ENCODE measurements around the gene SLC35E4.

SLC35E4 gene

GRCh38 chr22:30694640-30695350 lies 59.2 kb downstream of the SLC35E4 start, which contains the start of gene OSBP2:
OSBP2 (plus strand) TSS chr22:30694874; CDS start chr22:30694910, 36 bp downstream.
- no peak for DNase-seq

GRCh38 chr22:30695351-30695851 lies 59.8 kb downstream of the SLC35E4 start:
- DNase-seq = no peak

- DNase-seq = no peak
These were observed 60.5 kb downstream of the SLC35E4 start for GRCh38 chr22:30695871-30696655.
